Loucy (cell line): Measurements from ENCODE around the gene POLR3K.

Source experiments
- CTCF ChIP-seq: fragments of 200-600 bp; sonication (generic); conservative IDR thresholded peaks from 2 replicates; pipeline ENCODE4 v1.5.1; 2014; ENCODE audit warnings: mild to moderate bottlenecking, antibody characterized with exemption, low read length
- EZH2phosphoT487 ChIP-seq: fragments of 200-600 bp; IDR thresholded peaks from 2 replicates; pipeline ENCODE4 v1.6.1; 2018; ENCODE audit warnings: antibody characterized with exemption, mild to moderate bottlenecking, moderate library complexity, borderline replicate concordance

DNA sequence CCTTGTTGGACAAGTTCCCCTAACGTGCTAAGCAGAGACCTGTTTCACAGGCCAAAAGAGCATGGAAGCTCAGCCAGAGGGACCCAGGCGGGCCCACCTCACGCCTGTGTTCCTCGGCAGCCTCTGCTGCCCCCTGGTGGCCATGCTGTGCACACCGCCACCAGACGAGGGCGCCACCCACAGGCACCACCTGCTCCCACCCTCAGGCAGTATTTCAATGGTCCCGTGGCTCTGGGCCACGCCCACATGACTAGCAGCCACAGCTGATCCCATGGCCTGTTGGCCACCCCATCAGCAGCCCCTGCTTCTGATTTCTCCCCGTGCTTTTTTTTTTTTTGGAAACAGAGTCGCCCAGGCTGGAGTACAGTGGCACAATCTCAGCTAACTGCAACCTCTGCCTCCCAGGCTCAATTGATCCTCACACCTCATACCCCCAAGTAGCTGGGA, 43.5 kb upstream of the POLR3K start:
- TF ChIP-seq CTCF (peak; percentile 91), EZH2phosphoT487 (no peak)
